Measurements from ENCODE around the gene PHGDH. TPM values are rescaled to one million over a fixed set of nuclear protein-coding genes. Genes with fewer than 3 reads are reported as not detected.

The PHGDH gene
- total and polyA plus RNA-seq, 2 of the 13 experiments (the other 11 are each of a cell fraction or from before 2014, with no cell fraction given) = 95.8 to 133 TPM

DNA sequence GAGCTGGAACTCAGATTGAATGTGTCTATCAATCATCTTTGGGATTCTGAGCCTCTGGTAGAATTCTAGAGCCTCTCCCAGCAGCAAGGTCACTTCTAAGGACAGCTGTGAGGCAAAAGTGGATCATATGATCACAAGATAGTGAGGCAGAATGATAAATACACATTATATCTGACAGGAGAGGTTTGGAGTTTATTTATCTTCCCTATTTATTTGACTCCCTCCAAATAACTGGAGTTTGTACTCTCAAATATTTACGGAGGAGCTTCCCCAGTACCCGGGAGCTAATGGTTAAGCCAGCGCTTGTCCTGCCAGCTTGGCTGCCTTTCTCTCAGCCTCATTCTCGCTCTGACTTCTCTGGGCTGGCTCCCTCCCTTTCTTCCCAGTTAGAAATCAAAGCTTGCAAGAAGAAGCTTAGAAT is 54.6 kb downstream of the PHGDH start (continued):
- no peak; the same call in 1 of the 2 replicates for TF ChIP-seq MAF1 (CRISPR knock-in tag; IDR thresholded peaks at IDR 0.05; ENCODE audit: borderline replicate concordance)
- TF ChIP-seq ZNF12 (CRISPR knock-in tag; IDR thresholded peaks at IDR 0.05) = no peak
- peak; percentile 46; the same call in 1 of the 2 replicates for TF ChIP-seq MIER3 (CRISPR knock-in tag; IDR thresholded peaks at IDR 0.05; ENCODE audit: borderline replicate concordance)
- no peak; the same call in 1 of the 2 replicates for TF ChIP-seq HIC2 (CRISPR knock-in tag; IDR thresholded peaks at IDR 0.05; ENCODE audit: low read depth)
- TF ChIP-seq, protein P1, sequence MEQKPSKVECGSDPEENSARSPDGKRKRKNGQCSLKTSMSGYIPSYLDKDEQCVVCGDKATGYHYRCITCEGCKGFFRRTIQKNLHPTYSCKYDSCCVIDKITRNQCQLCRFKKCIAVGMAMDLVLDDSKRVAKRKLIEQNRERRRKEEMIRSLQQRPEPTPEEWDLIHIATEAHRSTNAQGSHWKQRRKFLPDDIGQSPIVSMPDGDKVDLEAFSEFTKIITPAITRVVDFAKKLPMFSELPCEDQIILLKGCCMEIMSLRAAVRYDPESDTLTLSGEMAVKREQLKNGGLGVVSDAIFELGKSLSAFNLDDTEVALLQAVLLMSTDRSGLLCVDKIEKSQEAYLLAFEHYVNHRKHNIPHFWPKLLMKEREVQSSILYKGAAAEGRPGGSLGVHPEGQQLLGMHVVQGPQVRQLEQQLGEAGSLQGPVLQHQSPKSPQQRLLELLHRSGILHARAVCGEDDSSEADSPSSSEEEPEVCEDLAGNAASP (CRISPR knock-in tag; IDR thresholded peaks at IDR 0.05; ENCODE audit: borderline replicate concordance) = peak; percentile 64; the same call in 1 of the 2 replicates
- TF ChIP-seq ZNF234 (CRISPR knock-in tag; conservative IDR thresholded peaks at IDR 0.05) = no peak
- TF ChIP-seq NFYB (CRISPR knock-in tag; IDR thresholded peaks at IDR 0.05) = no peak
- peak; percentile 88; the same call in 1 of the 2 replicates for TF ChIP-seq FOXJ3 (CRISPR knock-in tag; IDR thresholded peaks at IDR 0.05; ENCODE audit: borderline replicate concordance)
- no peak for TF ChIP-seq SMARCC2 (IDR thresholded peaks at IDR 0.05)
- no peak for TF ChIP-seq ETV6 (CRISPR knock-in tag; conservative IDR thresholded peaks at IDR 0.05)
- TF ChIP-seq STAG1 (CRISPR knock-in tag; IDR thresholded peaks at IDR 0.05) = 0 out of 2 replicates have a peak, but pooled peaks have one; percentile 7
- TF ChIP-seq, protein P2, sequence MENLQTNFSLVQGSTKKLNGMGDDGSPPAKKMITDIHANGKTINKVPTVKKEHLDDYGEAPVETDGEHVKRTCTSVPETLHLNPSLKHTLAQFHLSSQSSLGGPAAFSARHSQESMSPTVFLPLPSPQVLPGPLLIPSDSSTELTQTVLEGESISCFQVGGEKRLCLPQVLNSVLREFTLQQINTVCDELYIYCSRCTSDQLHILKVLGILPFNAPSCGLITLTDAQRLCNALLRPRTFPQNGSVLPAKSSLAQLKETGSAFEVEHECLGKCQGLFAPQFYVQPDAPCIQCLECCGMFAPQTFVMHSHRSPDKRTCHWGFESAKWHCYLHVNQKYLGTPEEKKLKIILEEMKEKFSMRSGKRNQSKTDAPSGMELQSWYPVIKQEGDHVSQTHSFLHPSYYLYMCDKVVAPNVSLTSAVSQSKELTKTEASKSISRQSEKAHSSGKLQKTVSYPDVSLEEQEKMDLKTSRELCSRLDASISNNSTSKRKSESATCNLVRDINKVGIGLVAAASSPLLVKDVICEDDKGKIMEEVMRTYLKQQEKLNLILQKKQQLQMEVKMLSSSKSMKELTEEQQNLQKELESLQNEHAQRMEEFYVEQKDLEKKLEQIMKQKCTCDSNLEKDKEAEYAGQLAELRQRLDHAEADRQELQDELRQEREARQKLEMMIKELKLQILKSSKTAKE (CRISPR knock-in tag; IDR thresholded peaks at IDR 0.05; ENCODE audit: borderline replicate concordance) = no peak
- TF ChIP-seq ZNF724P (CRISPR knock-in tag; IDR thresholded peaks at IDR 0.05; ENCODE audit: borderline replicate concordance) = no peak
- peak; percentile 72 for TF ChIP-seq MED1 (CRISPR knock-in tag; IDR thresholded peaks at IDR 0.05)
- no peak for TF ChIP-seq ZKSCAN8 (CRISPR knock-in tag; IDR thresholded peaks at IDR 0.05; ENCODE audit: borderline replicate concordance)
- TF ChIP-seq ZKSCAN5 (CRISPR knock-in tag; IDR thresholded peaks at IDR 0.05) = no peak
- no peak for TF ChIP-seq HES4 (CRISPR knock-in tag; IDR thresholded peaks at IDR 0.05; ENCODE audit: borderline replicate concordance)
- TF ChIP-seq RFXANK (CRISPR knock-in tag; IDR thresholded peaks at IDR 0.05) = no peak
- TF ChIP-seq ZZZ3 (CRISPR knock-in tag; IDR thresholded peaks at IDR 0.05; ENCODE audit: borderline replicate concordance) = no peak
- no peak for TF ChIP-seq NR1H2 (CRISPR knock-in tag; IDR thresholded peaks at IDR 0.05; ENCODE audit: borderline replicate concordance, low read depth)
- TF ChIP-seq ZNF788 (CRISPR knock-in tag; IDR thresholded peaks at IDR 0.05; ENCODE audit: borderline replicate concordance) = peak; percentile 60; the same call in 1 of the 2 replicates
- peak; percentile 77 for TF ChIP-seq HNF4G (IDR thresholded peaks at IDR 0.05; ENCODE audit: borderline replicate concordance, low read depth, low read length)
- no peak for TF ChIP-seq HNF4G (CRISPR knock-in tag; IDR thresholded peaks at IDR 0.05; ENCODE audit: borderline replicate concordance, low read depth)
- TF ChIP-seq, protein P3, sequence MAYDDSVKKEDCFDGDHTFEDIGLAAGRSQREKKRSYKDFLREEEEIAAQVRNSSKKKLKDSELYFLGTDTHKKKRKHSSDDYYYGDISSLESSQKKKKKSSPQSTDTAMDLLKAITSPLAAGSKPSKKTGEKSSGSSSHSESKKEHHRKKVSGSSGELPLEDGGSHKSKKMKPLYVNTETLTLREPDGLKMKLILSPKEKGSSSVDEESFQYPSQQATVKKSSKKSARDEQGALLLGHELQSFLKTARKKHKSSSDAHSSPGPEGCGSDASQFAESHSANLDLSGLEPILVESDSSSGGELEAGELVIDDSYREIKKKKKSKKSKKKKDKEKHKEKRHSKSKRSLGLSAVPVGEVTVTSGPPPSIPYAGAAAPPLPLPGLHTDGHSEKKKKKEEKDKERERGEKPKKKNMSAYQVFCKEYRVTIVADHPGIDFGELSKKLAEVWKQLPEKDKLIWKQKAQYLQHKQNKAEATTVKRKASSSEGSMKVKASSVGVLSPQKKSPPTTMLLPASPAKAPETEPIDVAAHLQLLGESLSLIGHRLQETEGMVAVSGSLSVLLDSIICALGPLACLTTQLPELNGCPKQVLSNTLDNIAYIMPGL (CRISPR knock-in tag; IDR thresholded peaks at IDR 0.05; ENCODE audit: borderline replicate concordance in 1 of 2, low read depth in 1 of 2) = no peak
- no peak for TF ChIP-seq KDM5B (CRISPR knock-in tag; IDR thresholded peaks at IDR 0.05; ENCODE audit: borderline replicate concordance)

Data from HepG2 (cell line).